AG10803 (cell line): Measurements from ENCODE around the gene STIL.

Experiments used
- DNase-seq: peaks from one replicate; pipeline ENCODE4 v3.0.0; 2010; ENCODE audit warnings: low read depth
- H3K4me3 ChIP-seq: 2 replicates; pipeline ENCODE4 v1.5.1; 2011; ENCODE audit warnings: mild to moderate bottlenecking, low read length, control low read depth
- TF ChIP-seq, protein P1 (sequence below): conservative IDR thresholded peaks from 2 replicates; pipeline ENCODE4 v1.5.1; 2011; ENCODE audit warnings: mild to moderate bottlenecking, low read length, control low read depth, inconsistent platforms

STIL gene

DNA sequence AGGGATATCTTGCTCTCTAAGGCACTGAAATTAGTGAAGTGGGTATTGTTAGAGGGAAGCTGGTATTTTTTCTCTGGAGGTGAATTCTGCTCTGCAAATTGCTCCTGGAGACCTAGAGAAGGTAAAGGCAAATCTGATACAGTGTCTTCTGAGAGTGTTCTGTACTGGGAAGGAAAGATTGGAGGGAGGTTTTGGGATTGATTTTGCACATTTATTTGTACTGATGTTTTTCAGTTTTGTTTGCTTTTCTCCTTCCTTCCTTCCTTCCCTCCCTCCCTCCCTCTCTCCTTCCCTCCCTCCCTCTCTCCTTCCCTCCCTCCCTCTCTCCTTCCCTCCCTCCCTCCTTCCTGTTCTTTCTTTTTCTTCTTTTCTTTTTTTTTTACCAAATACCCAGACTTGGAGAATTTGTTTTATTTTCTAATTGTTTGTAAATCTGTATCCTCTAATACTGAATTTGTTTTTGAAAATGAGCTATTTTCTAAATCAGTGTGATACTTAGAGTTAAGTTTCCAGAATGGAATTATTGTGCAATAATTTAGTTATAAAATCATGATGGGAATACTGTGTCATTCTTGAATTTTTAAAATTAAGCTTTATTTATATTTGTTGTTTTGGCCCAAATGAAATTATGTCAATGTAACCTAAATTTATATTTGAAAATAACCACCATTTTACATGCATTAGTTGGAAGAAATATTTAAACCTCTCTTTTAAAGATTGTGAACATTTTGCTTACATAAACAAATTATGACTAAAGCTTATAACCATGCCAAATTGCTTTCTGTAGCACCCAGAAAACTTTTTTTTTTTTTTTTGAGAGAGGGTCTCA is 24.5 kb upstream of the STIL start:
- H3K4me3 ChIP-seq = no peak overlapping the region
- no peak for DNase-seq
- TF ChIP-seq, protein P1, sequence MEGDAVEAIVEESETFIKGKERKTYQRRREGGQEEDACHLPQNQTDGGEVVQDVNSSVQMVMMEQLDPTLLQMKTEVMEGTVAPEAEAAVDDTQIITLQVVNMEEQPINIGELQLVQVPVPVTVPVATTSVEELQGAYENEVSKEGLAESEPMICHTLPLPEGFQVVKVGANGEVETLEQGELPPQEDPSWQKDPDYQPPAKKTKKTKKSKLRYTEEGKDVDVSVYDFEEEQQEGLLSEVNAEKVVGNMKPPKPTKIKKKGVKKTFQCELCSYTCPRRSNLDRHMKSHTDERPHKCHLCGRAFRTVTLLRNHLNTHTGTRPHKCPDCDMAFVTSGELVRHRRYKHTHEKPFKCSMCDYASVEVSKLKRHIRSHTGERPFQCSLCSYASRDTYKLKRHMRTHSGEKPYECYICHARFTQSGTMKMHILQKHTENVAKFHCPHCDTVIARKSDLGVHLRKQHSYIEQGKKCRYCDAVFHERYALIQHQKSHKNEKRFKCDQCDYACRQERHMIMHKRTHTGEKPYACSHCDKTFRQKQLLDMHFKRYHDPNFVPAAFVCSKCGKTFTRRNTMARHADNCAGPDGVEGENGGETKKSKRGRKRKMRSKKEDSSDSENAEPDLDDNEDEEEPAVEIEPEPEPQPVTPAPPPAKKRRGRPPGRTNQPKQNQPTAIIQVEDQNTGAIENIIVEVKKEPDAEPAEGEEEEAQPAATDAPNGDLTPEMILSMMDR = no peak

DNA sequence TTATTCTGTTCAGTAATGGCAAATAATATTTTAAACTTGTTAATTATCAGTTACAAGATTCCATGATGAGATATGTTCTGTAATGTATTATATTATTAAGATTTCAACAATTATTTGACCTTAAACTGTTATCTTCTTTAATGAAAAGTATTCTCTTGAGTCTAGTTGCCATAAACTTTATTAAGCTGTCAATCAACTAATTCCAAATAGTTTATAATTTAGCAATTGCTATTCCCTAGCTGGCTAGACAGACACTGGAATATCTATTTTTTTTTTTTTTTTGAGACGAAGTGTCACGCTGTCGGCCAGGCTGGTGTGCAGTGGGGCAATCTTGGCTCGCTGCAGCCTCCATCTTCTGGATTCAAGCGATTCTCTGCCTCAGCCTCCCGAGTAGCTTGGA is 23.4 kb upstream of the STIL start:
- TF ChIP-seq, protein P1 = no peak
- no peak for DNase-seq
- no peak overlapping the region for H3K4me3 ChIP-seq

DNA sequence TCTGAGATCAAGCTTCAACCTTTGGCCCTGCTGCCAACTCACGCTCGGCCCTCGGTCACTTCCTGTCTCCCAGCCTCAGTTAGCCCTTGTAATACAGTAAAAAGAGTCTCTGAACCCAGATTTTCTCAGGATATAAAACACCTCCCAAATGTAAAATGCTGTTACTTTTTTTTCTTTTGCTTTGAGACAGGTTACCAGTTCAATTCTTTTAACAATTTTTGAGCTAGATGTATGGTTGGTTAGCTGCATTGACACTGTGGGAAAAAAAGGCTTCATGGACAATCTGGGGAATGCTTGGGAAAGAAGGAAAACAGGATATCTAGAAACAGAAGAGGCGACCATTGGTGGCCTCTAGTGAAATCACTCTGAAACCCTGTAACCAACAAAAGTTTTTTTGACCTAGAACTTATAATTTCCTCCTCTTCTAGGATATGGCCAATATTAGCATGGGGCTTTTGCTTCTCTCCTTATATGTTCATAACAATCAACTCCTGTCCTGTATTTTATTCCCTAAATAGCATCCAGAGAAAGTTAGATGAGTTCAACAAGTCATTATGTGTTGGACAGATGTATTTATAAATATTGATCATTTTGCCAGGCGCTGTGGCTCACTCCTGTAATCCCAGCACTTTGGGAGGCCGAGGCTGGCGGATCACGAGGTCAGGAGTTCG is 21.0 kb upstream of the STIL start:
- TF ChIP-seq, protein P1 = no peak
- DNase-seq = no peak
- H3K4me3 ChIP-seq = peak overlapping the region; percentile 94

DNA sequence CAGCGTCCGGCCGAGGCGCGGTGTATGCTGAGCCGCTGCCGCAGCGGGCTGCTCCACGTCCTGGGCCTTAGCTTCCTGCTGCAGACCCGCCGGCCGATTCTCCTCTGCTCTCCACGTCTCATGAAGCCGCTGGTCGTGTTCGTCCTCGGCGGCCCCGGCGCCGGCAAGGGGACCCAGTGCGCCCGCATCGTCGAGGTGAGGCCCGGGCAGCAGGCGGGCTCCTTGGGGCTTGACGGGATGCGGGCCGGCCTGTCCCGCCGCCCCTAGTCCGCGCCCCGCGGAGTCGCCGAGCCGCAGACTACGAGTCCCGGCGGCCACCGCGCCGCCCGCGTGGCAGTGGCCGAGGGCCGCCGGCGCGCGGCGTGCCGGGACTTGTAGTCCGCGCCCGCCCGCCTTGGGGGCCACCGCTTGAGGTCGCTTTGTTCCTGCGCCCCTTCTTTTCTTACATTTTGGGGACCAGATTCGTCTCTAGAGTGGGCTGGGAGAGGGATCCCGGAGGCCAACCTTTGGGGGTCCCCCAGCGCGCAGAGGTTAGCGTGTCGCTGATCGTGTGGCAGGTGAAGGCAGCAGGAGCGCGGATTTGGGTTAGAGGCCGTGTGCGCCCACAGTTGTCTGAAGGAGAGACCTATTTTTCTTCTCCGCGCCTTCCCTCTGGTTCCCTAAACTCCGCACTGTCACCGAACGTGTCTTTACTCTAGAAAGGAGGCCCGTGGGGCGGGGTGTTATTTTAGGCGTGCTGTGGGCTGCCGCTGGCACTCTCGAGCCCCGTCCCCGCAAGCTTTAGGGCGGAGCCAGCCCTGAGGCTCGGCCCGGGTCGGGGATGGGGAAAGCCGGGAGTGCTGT is 20.2 kb upstream of the STIL start:
- TF ChIP-seq, protein P1 = peak; percentile 26
- H3K4me3 ChIP-seq = peak overlapping the region; percentile 94
- peak; percentile 75 for DNase-seq

DNA sequence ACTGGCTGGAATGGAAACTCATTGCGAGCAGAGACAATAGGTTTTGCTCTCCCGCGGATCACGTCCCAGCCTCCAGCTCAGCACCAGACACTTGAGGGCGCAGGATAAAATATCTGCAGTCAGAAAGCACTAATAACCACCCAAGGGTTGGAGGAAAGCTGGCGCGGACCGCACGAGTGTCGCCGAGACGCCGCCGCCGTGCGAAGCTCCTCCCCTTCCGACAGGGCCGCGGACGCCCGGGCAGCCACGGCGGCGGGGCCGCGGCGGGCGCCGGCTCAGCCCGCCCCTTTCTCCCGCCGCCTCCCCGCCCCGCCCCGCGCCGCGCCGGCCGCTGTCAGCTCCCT is 19.6 kb upstream of the STIL start, which contains the start of gene CMPK1:
Gene CMPK1 (plus strand): TSS at position 213 of the 344 bp plus-strand sequence. CDS start 156 bp downstream, outside the sequence.
- H3K4me3 ChIP-seq = peak within 1 kb of the TSS; percentile 94
- DNase-seq = peak; percentile 88
- TF ChIP-seq, protein P1 = peak; percentile 31

DNA sequence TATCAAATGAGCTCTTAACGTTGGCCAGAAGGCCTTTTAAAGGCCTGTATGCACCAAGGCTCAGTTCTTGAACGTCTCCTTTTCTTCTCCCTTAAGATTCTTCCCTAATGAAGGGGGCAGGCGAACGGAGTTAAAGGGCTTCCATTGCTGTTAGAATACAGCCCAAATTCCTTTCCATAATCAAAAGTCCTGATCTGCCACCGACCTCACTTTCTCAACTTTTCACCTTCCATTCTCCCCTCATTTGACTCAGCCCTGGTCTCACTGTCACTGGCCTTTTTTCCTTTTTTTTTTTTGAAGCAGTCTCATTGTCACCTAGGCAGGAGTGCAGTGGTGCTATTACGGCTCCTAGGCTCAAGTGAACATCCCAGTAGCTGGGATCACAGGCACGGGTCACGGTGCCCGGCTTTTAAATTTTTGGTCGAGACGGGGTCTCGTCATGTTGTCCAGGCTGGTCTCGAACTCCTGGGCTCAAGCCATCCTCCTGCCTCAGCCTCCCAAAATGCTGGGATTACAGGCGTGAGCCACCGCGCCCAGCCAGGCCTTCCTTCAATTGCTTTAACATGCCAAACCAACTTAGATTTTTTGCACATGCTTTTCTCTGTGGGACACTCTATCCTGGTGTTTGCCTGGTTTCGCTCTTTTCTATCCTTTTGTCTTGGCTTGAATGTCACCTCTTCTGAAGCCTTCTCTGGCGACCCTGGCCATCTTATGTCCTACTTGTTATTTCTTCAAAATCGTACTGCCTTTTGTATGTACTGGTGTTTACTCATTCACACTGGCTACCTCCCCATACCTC is 19.0 kb upstream of the STIL start:
- TF ChIP-seq, protein P1 = no peak
- no peak for DNase-seq
- H3K4me3 ChIP-seq = peak overlapping the region; percentile 76
